Activated CD8-positive, alpha-beta memory T cell treated with anti-CD3 and anti-CD28 coated beads, Interleukin-2, amount 50 U/mL, for 1 hour (primary cell): ENCODE results near the gene TRIML2.
"Not testable (repeated sequence)": the region's sequence is repeated elsewhere in the genome, so short reads cannot be mapped to it uniquely, and the experiment has no call there.

Experiments used
- DNase-seq: peaks from one replicate; pipeline ENCODE4 v3.0.0-alpha.2; 2020; ENCODE audit errors: extremely low read depth

Gene TRIML2

DNA sequence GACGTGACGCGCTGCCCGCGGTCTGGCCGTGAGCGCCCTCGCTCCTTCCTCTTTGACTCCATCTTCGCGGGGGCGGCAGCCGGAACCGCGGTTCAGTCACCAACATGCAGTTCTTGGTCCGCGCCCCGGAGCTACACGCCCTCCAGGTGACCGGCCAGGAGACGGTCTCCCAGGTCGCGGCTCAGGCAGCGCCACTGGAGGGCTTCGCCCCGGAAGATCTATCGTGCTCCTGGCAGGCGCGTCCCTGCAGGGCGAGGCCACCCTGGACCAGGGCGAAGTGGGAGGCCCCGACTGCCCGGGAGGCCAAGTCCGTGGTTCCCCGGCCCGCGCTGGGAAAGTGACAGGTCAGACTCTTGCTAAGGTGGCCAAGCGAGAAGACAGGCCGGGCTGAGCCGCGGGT, 2.9 kb downstream of the TRIML2 start:
- no peak for DNase-seq

DNA sequence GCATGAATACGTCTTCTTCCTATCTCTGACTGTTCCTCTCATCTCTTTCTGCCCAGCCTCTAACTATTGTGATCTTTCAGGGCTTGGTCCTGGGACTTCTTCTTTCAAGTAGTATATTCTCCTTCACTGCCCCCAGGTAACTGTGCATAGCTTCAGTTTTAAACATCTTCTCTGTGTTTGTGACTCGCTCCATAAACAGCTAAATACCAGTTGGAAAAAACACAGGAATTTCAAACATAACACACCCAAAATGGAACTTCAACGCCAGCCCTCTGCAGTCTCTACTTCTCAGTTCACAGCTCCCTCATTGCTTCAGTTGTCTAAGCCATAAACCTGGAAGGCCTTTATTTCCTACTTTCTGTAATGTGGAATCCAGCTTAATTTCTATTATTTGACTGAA, 16.6 kb downstream of the TRIML2 start:
- DNase-seq, result no peak

DNA sequence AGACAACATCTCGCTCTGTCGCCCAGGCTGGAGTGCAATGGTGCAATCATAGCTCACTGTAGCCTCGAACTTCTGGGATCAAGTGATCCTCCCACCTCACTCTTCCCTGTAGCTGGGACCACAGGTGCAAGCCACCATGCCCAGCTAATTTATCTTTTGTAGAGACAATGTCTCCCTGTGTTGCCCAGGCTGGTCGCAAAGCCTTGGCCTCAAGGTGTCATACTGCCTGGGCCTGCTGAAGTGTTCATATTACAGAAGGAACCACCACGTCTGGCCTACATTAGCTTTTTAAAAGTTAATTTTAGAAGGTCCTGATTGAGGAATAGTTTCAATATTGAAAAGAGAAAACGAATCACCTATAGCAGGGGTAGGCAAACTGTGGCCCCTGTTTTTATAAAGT, 22.5 kb downstream of the TRIML2 start:
- no peak for DNase-seq

DNA sequence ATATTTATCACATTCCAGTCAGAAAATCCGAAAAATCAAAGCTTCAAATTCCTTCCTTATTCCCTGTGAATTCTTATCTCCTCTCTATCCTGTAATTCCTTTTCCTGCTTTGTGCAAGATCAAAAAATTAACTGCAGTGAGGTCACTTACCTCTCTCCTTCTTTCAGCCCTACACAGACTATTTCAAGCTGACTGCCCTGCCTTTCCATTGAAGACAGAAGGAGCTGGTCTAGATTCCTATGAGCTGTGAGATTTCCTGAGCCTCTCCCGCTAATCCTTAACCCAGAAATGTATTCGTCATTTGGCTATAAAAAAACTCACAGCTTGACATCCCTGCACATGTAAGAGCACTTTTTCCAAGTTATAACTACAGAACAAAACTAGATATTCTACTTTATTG, 26.6 kb downstream of the TRIML2 start:
- DNase-seq, result no peak

DNA sequence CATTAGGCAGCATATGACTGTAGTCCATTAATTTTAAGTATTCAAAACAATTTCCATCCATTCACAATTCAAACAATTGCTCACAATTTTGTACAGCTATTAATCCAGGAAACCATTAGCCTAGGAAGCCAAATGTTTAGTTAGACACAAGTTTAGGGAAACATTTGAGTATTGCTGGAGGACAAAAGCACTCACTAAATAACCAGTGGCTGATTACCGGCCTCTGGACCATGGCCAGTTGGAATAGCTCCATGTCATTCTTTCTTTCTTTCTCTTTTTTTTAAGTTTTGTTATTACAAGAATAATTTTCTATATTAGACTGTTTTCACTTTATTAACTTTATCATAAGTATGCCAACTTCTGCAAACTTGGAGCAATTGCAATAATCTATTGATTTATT, 31.3 kb downstream of the TRIML2 start:
- no peak for DNase-seq

DNA sequence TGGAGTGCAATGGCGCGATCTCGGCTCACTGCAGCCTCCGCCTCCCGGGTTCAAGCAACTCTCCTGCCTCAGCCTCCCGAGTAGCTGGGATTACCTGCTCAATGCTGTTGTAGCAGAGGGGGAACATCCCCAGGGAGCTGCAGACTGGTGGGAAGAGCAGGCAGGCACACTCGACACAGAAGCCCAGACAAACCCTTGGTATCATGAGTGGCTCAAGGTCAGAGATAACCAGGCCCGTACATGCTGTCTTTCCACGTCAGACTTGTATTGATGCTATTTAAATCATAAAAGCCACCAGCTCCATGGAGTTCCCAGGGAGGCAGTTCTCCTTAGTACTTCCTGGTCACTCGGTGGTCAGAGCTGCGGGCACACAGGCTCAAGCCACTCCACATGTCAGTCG, 33.2 kb downstream of the TRIML2 start:
- DNase-seq, result no peak

DNA sequence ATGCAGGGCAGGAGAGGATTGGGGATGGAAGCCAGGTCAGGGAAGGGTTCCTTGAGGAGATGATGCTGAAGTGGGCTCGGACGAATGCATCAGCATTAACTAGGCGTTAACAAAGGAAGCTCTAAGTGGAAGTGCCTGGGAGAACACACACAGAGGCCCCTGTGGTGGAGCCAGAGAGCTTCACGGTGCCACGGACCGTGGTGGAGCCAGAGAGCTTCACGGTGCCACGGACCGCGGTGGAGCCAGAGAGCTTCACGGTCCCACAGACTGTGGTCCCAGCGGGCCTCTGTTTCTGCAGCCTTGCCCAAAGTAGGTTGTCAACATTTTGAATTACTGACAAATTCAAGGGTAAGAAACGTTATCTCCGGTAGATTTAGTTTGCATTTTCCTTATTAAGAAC, 48.3 kb downstream of the TRIML2 start:
- DNase-seq, result no peak

DNA sequence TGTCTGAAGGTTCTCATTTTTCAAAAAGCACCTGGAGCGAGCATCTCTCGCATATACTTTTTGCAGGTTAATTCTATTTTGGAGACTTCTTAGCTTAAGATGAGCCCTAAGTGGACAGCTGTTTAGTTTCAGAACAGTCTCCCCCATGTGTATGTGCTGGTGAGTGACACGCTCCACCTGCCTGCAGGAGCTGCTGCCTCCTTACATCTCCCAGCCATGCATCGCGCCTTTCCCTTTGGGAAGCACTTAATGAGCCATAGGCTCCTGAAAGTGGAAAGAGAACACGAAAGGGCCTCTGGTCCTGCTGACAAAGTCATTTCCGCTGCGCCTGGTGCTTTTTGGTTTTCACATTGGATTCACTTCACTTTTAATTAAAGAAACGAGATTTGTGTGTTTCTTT, 56.1 kb downstream of the TRIML2 start:
- no peak for DNase-seq

DNA sequence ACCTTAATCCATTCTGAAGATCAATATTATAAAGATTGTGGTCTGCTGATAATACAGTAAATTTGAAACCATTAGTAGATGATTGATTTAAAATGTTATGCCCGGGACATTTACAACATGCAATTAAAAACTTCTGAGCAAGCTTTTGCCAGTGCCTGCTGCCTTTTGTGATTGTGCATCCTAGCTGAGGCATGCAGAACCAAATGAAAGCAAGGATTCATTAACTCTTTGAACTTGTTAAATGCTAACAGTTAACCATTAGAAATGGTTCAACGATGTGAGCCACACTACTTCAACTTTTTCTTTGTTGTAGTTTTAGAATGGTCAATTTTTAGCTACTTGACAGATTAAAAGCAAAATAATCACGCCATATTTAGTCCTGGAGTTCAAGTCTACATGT, 62.7 kb downstream of the TRIML2 start:
- no peak for DNase-seq

DNA sequence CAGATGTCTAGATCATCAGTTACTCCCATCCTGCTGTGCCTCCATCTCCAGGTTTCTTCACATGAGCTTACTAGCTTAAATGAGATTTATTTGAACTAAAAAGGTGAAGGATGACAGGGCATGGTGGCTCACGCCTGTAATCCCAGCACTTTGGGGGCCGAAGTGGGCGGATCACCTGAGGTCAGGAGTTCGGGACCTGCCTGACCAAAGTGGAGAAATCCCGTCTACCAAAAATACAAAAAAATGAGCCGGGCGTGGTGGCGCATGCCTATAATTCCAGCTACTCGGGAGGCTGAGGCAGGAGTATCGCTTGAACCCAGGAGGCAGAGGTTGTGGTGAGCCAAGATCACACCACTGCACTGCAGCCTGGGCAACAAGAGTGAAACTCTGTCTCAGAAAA, 63.9 kb downstream of the TRIML2 start:
- DNase-seq, result not testable (repeated sequence)

DNA sequence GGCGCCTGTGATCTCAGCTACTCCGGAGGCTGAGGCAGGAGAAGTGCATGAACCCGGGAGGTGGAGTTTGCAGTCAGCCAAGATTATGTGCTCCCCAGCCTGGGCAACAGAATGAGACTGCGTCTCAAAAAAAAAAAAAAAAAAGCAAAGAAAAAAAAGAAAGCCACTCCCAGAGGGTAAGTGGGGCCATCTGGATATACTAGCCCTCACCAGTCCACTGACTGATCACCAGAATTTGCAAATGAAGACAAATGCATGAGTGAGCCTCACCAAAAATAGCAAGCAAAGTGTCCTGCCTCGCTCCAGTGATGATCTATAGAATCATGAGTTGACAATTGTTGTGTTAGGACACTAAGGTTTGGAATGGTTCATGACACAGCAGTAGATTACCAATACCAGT, 66.2 kb downstream of the TRIML2 start:
- no peak for DNase-seq

DNA sequence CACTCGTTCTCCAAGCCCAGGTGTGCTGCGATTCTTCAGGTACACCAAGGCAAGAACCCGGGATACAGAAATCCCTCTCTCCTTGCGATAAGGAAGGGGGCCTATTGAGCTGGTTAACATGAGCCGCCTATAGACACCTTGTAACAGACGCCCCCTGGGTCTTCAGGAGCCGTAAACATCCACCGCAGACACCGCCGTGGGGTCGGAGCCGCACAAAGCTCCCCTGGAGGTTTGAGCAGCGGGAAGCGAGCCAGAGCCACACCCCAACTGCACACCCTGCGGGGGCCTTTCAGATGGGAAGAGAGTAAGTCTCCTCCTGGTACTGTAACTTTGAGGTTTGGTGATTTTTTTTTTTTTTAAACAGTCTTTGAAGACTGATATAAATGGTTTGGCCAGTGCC, 67.2 kb downstream of the TRIML2 start:
- no peak for DNase-seq

DNA sequence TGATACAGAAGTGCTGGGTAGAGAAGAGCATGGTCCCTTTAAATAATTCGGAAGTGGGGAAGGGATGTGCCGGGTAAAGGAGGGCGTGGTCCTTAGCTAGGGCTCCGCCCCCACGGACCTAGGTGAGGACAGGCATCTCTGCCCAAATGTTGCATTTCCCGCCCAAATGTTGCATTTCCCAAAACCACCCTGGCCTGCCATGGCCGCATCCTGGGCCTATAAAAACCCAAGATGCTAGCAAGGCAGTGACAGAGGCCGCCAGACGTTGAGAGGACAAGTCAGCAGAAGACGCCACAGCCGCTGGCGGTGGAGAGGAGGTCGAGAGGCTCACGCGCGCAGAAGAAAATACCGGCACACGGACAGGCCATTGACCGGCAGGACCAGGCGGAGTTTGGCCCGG, 67.7 kb downstream of the TRIML2 start:
- DNase-seq, result no peak
